Left colon (tissue), 2 donors: ENCODE results near the gene F11. TPM values are rescaled to one million over a fixed set of nuclear protein-coding genes. Genes with fewer than 3 reads are reported as not detected.
A peak's percentile ranks its signal among the peaks of the same experiment; 100 is the strongest.
"Not testable (repeated sequence)": the region's sequence is repeated elsewhere in the genome, so short reads cannot be mapped to it uniquely, and the experiment has no call there.

Experiments
- ATAC-seq: fragments of 200-7000 bp; cut with Tn5 transposase; one replicate; pipeline ENCODE4 v1.9.1; 2020; ENCODE audit warnings: mild to moderate bottlenecking, moderate library complexity
- DNase-seq, 2 donors: peaks; one replicate each; pipeline ENCODE4 v3.0.0-alpha.2; 2020
- intact Hi-C, 2 donors: fragments of 100-400 bp; cut with DNase I in 1 of 2; cut with micrococcal nuclease in 1 of 2; formaldehyde crosslinking; loops; one replicate each; pipeline versions ENCODE4 v1.11.2 to v1.14.0; 2022; cut with DNase I, micrococcal nuclease
- total RNA-seq, 2 donors: library from RNA; stranded (reverse); fragmentation: NEBNext Ultra II Directional; extraction: Animal tissue kit (Norgen Biotek cat#: 25700); gene quantifications; one replicate each; pipeline ENCODE4 v1.2.1, GENCODE V29; 2021
- donor health status: DM: no; HTN: no; CAD: no.
- donor health status: DM: yes; HTN: yes; CAD: no.

F11 gene
- total RNA-seq, 2 donors from 2014 or later = 0.45 TPM; not detected in 1

DNA sequence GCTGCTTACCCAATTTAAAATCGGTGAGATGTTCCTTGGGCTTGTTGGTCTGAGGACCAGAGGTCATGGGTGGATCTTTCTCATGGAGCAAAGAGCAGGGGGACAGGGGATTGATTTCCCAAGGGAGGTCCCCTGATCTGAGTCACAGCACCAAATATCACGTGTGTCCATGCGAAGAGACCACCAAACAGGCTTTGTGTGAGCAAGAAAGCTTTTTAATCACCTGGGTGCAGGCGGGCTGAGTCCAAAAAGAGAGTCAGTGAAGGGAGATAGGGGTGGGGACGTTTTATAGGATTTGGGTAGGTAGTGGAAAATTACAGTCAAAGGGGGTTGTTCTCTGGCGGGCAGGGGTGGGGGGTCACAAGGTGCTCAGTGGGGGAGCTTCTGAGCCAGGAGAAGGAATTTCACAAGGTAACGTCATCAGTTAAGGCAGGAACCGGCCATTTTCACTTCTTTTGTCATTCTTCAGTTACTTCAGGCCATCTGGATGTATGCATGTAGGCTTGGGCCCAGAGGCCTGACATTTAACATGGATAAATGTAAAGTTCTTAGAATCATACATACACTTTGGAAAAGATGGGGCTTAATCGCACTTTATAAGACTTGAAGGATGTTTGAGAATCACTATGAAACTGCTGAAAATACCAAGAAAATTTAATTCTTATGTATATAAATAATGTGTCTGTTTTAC lies 18.8 kb upstream of the F11 start:
- ATAC-seq, intact Hi-C loops, DNase-seq: not testable (repeated sequence)

DNA sequence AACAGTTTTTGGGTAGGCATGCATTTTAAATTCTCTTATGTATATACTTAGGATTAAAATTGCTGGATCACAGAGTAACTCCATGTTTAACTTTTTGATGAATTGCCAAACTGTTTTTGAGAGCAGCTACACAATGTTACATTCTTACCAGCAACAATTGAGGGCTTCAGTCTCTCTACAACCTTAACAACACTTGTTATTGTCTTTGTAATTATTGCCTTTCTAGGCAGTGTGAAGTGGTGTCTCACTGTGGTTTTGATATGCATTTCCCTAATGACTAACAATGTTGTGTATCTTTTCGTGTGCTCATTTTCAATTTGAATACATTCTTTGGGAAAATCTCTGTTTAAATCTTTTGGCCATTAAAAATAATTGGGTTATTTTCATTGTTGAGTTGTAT lies 17.3 kb upstream of the F11 start:
- intact Hi-C loops = no loop called here
- ATAC-seq = no peak
- no peak for DNase-seq

DNA sequence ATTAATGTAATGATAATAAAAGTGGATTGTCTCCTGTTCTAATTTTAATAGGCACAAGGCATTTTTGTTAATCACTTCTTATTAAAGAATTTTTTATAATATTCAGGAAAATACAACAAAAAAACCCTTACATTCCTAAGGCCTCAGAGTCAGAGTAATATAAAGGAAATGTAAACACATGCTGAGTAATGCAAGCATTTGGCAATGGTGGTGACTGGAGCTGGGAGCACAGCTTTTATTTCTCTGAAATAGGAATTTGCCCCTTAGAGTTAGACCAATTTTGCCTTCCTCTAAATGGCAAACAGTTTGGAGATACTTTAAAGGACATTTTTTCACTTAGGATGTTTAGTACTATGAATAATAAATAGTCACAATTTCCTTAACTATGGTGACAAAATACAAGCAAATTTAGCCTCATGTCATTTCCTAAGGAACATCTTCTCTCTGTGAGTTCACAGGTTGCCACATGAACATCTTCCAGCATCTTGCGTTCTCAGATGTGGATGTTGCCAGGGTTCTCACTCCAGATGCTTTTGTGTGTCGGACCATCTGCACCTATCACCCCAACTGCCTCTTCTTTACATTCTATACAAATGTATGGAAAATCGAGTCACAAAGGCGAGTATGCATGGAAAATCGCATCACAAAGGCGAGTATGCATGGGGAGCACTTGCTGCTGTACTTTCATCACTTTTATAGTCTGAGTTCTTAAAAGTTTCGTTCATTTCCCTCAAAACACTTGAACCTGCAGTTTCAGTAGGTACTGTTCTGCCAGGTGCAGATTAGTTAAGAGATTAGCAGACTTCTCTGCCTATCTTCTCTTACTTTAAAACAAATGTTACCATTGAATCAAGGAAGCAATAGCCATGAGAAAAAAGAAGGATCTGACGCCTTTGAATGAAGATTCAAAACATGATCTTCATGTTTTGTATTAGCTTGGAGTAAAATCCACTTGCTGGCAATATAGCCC lies 15.9 kb upstream of the F11 start:
- DNase-seq (no peak), ATAC-seq (no peak)
- intact Hi-C loops = no loop called here

DNA sequence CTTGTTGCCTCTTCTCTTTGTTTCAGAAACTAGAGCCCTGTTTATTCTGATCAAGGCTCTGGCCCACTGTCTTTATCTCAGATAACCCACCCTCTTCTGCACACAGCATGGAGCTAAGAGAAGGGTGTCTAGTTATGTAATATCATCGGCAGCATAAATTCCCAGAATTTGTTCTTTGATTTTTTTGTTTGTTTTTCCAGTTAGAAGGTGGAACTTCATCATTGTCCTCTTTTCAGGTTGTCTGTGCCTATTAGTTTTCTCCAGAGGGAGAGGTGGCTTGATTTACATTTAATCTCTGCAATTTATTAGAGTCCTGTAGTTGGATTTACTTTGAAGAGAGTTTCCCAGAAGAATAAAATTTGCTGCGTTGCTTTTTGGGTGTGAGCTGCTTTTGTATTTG lies 15.2 kb upstream of the F11 start:
- ATAC-seq (no peak), DNase-seq (no peak)
- intact Hi-C loops = no loop called here

DNA sequence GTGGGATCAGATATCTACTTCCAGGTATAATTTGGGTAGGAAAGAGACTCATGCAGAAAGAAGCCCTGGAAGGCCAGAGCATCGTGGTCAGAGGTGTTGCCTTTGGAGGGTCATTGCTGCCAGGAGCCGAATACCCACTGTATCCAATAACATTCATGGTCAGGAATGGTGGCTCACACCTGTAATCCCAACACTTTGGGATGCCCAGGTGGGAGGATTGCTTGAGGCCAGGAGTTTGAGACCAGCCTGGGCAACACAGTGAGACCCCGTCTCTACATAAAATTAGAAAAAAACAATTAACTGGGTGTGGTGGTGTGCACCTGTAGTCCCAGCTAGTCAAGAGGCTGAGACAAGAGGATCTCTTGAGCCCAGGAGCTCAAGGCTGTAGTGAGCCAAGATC lies 10.9 kb upstream of the F11 start:
- intact Hi-C loops = no loop called here
- no peak for DNase-seq
- ATAC-seq = no peak

DNA sequence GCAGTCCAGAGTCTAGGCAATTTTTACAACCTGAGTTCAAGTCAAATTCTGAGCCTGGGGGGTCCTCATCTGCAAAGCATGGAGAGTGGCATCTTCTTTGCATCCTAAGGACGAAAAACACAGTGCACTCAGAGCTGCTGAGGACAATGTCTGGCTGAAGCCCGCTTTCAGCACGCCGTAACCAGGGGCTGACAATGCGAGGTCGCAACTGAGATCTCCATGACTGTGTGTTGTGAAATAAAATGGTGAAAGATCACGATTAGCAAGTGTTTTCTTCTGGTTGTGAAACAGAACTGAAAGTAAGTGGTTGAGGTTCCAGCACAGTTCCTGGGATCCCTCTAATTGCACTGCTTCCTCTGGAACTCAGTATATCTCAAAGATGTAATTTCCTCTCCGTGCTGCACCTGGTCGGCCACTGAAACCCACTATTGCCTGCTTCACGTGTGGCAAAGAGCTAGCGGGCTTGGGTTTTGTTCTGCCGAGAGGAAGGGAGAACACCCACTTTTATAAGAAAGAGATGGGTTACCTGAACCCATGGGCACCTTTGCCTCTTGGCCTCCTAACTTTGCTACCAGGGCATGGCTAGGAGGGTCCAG lies 7.7 kb upstream of the F11 start:
- ATAC-seq (no peak), DNase-seq (no peak)
- intact Hi-C loops = no loop called here

DNA sequence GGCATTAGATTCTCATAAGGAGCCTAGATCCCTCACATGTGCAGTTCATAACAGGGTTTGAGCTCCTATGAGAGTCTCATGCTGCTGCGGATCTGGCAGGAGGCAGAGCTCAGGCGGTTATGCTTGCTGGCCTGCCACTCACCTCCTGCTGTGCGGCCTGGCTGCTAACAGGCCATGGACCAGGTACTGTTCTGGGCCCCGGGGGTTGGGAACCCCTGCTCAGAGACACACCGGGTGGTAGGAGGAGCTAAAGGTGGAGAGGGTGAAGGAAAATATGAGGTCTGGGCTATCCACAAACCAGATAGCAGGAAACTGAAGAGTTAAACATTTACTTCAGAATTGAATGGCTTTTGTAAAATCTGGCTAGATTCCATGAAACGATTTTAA lies 5.9 kb upstream of the F11 start:
- ATAC-seq (no peak), DNase-seq (no peak)
- intact Hi-C loops = no loop called here

DNA sequence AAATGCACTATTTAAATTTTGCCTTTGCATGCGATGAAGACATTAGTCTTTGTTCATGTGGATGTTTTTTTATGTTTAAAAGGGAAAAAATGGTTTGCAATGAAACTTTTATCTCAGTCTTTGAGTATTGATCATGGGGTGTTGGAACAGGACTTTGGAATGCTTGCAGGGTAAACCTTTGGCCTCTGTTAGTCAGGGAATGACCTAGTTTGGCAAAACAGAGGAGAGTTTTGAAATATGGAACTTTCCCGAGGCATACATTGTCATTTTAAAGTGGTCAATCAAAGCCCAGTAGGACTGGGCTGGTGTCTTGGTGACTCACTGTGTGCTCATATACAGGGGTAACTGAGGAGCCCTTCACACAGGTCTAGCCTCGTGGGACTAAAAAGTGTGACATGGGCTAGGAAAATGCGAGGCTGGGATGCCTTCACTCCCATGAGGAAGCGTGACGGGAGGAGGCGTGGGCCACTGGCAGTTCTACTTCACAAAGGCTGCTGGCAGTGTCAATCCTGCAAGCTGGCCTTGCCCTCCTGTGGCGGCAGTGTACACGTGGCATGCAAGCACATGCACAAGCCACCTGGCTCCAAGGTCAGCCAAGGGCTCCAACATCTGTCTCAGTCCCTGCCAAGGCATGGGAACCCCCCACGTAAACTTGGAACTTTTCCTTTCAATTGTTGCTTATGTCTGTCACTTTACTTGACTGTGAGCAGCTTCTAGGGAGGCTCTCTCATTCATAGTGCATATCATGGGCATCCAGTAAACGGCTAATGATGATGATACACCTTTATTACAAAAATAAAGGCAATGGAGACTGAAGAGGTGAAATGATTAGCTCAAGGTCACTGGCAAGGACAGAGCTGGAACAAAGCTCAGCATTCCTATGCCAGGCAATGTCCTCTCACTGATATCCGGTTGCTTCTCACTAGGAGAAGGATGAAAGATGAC lies 5.2 kb upstream of the F11 start:
- peak in 1 of 2 donors; percentile 9 for DNase-seq
- intact Hi-C loops = no loop called here
- peak; percentile 46 for ATAC-seq

DNA sequence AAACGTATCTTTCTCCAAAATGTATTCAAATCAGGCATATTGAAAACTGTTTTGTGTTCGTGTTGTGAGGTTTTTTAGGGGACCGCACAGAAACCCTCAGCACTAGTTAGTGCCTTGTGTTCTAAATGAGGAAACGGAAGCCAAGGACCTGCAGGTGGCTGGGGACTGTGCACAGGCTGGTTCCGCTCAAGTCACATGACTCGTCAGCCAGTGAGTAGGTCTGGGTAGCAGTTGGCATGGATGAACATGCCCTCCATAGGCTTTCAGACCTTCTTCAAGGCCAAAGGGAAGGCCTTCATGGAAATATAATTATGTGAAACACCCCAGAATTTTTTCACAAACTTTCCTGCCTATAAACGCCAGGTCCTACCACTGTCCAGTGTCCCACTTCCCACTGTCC lies 1.3 kb upstream of the F11 start:
- intact Hi-C loops = no loop called here
- DNase-seq = no peak
- no peak for ATAC-seq

DNA sequence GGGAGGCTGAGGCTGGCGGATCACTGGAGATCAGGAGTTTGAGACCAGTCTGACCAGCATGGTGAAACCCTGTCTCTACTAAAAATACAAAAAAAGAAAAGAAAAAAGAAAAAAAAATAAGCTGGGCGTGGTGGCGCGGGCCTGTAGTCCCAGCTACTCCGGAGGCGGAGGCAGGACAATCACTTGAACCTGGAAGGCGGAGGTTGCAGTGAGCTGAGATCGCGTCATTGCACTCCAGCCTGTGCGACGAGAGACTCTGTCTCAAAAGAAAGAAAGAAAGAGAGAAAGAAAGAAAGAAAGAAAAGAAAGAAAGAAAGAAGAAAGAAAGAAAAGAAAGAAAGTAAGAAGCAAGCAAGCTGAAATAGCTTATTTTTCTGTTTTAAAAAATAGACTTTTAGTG lies 739 bp upstream of the F11 start:
- not testable (repeated sequence) for DNase-seq, ATAC-seq

DNA sequence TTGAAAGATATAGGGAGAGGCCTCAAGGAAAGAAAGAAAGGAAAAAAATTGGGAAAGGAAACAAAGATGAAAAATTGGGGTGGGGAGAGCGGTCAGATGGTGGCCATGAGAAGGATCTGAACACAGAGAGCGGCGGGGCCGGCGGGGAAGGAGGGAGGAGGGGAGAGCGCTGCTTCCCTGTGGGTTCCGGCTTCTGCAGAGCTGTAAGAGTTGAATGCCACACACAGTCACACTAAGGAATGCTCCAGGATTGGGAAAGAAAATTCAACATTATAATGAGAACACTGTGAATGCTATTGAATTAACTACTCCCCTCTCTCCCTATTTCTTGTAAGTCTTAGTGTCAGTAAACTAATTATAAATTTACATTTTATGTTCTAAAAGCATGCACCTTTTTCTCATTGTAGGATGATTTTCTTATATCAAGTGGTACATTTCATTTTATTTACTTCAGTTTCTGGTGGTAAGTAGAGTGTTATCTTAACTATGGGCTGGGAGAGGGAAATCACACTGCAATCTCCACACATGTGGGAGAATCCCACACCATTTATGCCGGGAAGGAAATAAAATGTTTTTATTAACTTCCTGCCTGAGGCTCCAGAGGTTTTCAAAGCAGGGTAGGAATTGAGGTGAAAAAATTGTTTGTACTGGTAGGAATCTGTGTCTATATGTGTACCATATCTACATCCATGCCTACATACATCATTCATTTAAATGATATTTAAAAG lies 904 bp downstream of the F11 start:
- DNase-seq = peak in 1 of 2 donors; percentile 15
- intact Hi-C loops = no loop called here

More for the DNA sequence above, 739 bp upstream of the F11 start:
- intact Hi-C loops = not testable (repeated sequence)

DNA sequence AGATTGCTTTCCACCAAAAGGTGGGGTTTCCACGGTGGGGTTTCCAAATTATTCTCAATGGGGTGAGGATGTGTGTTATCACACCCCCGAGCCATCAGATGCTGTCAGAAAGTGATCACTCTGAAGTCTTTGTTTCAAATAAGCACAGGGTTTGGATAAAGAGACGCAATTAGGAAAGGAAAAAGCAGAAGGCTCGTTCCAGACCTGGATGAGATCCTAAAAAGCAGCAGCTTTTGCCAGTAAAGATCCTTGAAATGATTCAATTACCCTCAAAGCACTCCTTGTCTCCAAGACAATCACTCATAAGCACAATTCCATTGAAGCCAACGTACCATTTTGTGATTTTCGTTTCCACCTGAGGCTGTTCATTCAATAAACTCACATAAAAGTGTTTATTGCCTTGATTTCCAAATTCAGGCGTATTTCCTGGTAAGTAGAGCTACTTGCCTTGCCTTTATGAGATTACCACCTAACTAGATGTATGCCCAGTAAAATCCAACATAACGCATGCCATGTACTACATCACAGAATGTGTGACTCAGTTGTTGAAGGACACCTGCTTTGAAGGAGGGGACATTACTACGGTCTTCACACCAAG lies 5.2 kb downstream of the F11 start:
- intact Hi-C loops = no loop called here
- no peak for DNase-seq
- peak; percentile 35 for ATAC-seq

More for the DNA sequence above, 904 bp downstream of the F11 start:
- peak; percentile 75 for ATAC-seq

DNA sequence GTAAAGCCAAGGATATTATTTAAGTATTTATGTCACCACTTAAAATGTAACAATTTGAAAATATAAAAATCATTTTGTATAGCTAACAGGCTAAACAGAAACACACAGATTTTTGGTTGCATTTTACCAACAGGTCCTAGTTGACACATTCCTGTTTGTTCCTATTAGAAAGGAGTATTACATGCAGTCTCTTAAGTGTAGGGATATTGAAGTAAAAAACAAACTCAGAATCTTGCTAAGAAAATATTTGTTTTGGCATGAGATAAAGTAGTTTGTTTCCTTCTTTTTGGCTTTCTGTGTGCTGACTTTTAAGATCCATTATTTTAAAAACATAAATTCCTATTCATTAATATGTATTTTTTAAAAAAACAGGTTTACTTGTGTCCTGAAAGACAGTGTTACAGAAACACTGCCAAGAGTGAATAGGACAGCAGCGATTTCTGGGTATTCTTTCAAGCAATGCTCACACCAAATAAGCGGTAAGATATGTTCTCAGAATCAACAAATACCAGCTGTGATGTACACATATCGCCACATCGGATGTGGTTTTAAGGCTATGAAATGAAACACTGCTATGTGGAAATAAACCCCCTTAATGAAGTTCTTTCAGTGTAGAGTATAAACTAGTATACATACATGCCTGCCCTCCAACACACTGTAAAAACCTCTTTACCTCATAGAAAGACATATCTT lies 6.9 kb downstream of the F11 start:
- intact Hi-C loops = no loop called here
- no peak for DNase-seq
- no peak for ATAC-seq

DNA sequence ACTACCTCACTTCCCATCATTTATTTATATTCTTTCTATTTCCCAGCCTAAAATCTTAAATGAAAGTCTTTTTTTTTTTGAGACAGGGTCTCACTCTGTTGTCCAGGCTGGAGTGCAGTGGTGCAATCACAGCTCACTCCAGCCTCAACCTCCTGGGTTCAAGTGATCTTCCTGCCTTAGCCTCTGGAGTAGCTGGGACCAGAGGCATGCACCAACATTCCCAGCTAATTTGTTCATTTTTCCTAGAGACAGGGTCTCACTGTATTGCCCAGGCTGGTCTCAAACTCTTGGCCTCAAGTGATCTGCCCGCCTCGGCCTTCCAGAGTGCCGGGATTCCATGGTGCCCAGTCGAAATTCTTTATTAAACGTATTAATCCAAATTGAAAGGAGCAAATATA lies 7.4 kb downstream of the F11 start:
- DNase-seq, intact Hi-C loops, ATAC-seq: not testable (repeated sequence)

DNA sequence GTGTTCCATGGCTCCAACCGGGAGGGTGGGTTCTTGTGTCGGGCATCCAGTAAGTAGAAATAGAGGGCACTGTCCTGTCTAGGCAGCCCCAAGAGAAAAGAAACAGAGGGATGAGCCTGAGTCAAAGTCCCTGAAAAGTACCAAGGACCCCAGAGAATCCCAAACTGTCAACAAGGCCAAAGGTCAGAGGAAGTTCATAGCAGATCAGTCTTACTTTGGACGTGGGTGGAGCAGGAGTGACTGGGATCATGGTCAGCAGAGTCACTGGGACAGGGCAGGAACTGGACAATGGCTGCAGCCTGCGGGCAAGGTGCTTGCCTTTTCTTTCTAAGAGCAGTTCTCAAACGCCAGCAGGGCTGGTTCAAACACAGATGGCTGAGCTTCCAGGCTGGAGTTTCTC lies 17.3 kb downstream of the F11 start:
- intact Hi-C loops = no loop called here
- DNase-seq (no peak), ATAC-seq (no peak)

DNA sequence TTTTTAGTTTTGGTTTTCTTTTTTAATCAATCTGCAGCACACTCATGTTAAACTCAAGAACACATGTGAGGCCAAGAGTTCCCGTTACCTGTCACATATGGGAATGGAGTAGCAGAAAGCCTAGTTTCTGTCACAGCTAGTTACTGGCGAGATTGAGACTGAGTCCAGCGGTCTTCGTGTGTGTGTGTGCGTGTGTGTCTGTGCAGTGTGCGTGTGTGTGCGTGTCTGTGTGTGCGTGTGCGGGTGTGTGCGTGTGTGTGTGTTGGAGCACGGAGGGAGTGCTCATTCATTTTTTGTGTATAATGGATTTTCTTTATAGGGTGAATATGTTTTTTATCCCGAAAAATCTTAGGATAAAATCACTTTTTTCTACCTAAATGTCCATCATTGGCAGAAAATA lies 19.2 kb downstream of the F11 start:
- DNase-seq = no peak
- intact Hi-C loops = no loop called here
- ATAC-seq = no peak

DNA sequence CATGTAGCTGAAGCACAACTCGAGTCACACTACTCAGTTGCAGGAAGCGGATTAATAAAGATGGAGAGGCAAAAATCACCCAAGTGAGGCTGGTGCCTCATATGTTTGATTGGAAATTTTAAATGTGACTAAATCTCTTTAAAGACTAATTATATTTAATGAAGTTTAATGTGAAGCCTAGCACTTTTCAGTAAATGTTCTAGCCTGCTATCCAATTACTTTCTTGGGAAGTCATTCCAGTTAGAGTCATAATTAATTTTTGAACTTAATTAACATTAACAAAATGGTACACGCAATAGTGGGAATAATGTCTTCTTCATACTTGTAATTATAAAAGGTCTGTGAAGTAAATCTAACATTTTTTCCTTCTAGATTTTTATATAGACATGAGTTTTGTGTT lies 20.6 kb downstream of the F11 start:
- ATAC-seq (no peak), DNase-seq (no peak)
- intact Hi-C loops = no loop called here
